SH-SY5Y (cell line): Measurements from ENCODE around the gene RPL5.

Experiments used
- GATA2 ChIP-seq: IDR thresholded peaks from 2 replicates; pipeline ENCODE4 v1.6.1; 2011; ENCODE audit warnings: mild to moderate bottlenecking, low read depth, low read length
- GATA3 ChIP-seq: IDR thresholded peaks from 2 replicates; pipeline ENCODE4 v1.6.1; 2011; ENCODE audit warnings: low read depth, mild to moderate bottlenecking, low read length, moderate library complexity

DNA sequence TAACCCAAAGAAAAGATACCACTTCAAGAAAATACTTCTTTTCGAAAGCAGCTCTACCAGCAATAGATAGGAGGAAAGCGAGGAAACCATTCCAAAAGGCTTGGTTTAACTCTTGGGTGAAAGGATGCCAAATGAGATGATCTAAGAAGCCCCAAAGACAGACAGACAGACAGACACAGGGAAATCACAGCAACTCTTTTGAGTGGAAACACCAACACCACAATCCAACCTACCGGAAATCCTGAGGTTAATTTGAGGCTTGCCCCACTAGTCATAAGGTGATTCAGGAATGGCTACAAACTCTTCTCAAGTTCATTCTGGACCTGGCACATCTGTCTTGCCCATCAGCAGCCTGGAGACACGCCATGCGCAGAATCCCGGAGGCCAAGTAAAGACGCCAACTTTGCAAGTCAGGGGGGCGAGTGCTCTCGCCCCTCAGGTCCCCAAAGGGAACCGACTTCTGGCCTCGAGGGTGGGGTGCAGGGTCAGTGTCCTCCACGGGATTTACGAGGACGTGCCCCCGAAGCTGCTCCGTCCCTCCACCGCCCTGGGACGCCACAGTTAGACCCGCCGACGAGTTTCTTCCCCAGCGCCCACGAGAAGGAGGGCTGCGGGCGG, 47.7 kb upstream of the RPL5 start:
- TF ChIP-seq GATA3 = no peak
- TF ChIP-seq GATA2 = no peak
